K562 (cell line): ENCODE measurements around the gene THOC5. TPM values are rescaled to one million over a fixed set of nuclear protein-coding genes. Genes with fewer than 3 reads are reported as not detected.
A peak's percentile ranks its signal among the peaks of the same experiment; 100 is the strongest.

ENCODE experiments used
- ATAC-seq: fragments of 200-7000 bp; cut with Tn5 transposase; 3 replicates; pipeline ENCODE4 v1.9.1; 2020; ENCODE audit warnings: moderate library complexity
- BruUV-seq: library from RNA; stranded (reverse); fragments of 400-500 nt; replicated peaks from 2 replicates; lab custom pipeline; 2021; lab: Mats Ljungman, UMichigan
- CTCF ChIA-PET: fragments of 300-600 bp; formaldehyde crosslinking; extraction: SDS; loops from one replicate; lab custom pipeline; 2021; ENCODE audit warnings: low intra/inter-chr PET ratio; lab: Yijun Ruan, JAX
- POLR2A ChIA-PET: fragments of 300-600, 350-650 bp; sonication (Branson Sonifier 250); formaldehyde crosslinking; extraction: SDS; loops from one replicate; lab custom pipeline; 2021; ENCODE audit warnings: antibody characterized with exemption, inconsistent platforms; lab: Yijun Ruan, JAX
- DNase-seq, 4 experiments: peaks; one replicate each; pipeline versions ENCODE4 v3.0.0 to v3.0.0-alpha.2; 2011 to 2018; ENCODE audit warnings: low spot score in 3 of 4, mixed read lengths in 3 of 4; ENCODE audit errors: extremely low read depth in 1 of 4
- FAIRE-seq: peaks from 2 replicates; lab custom pipeline; 2011; peaks lifted over from hg19 to GRCh38; lab: Jason Lieb, UNC
- H2AFZ ChIP-seq: 2 replicates; pipeline ENCODE4 v1.6.0; 2011; ENCODE audit warnings: low read depth, low read length, control low read depth, inconsistent platforms
- H3K27ac ChIP-seq: fragments of 200-600 bp; 3 replicates; pipeline ENCODE4 v1.8.0; 2011; ENCODE audit warnings: low read depth, mild to moderate bottlenecking, control low read depth, inconsistent platforms, low read length, moderate library complexity, mixed read lengths; ENCODE audit errors: extremely low read depth
- H3K27me3 ChIP-seq, 2 experiments: fragments of 300-600 bp in 1 of 2; 2 replicates in 1 of 2; 3 replicates in 1 of 2; pipeline versions ENCODE4 v1.6.0 to v1.8.0; 2011; ENCODE audit warnings: inconsistent platforms in 2 of 2, low read length in 2 of 2, mild to moderate bottlenecking in 1 of 2, mixed read lengths in 1 of 2, moderate library complexity in 1 of 2; ENCODE audit not compliant: control insufficient read depth in 2 of 2, insufficient read depth in 2 of 2
- H3K36me3 ChIP-seq: fragments of 300-600 bp; 3 replicates; pipeline ENCODE4 v1.8.0; 2011; ENCODE audit warnings: mild to moderate bottlenecking, low read length, inconsistent platforms; ENCODE audit not compliant: control insufficient read depth, insufficient read depth
- H3K4me1 ChIP-seq, 2 experiments: fragments of 200-600 bp in 1 of 2; replicated peaks in 1 of 2; 2 replicates in 1 of 2; 3 replicates in 1 of 2; pipeline versions ENCODE4 v1.5.1 to v1.8.0; 2011; ENCODE audit warnings: inconsistent platforms in 2 of 2, low read length in 2 of 2, mild to moderate bottlenecking in 1 of 2, mixed read lengths in 1 of 2, moderate library complexity in 1 of 2; ENCODE audit not compliant: control insufficient read depth in 2 of 2, insufficient read depth in 2 of 2
- H3K4me2 ChIP-seq: 2 replicates; pipeline ENCODE4 v1.6.1; 2011; ENCODE audit warnings: low read length, control low read depth, inconsistent platforms, mixed read lengths; ENCODE audit not compliant: insufficient read depth
- H3K4me3 ChIP-seq: fragments of 200-600 bp; sonication (generic), shearing (Covaris generic); 2 replicates; pipeline ENCODE4 v1.5.1; 2016; ENCODE audit warnings: control low read depth, inconsistent platforms
- H3K79me2 ChIP-seq: fragments of 200-600 bp; 3 replicates; pipeline ENCODE4 v1.8.0; 2011; ENCODE audit warnings: low read length, inconsistent platforms; ENCODE audit not compliant: control insufficient read depth, insufficient read depth
- H3K9ac ChIP-seq, 2 experiments: 2 replicates each; pipeline versions ENCODE4 v1.6.0 to v1.6.1; 2011; ENCODE audit warnings: low read depth in 2 of 2, low read length in 2 of 2, control low read depth in 1 of 2, inconsistent platforms in 1 of 2, mild to moderate bottlenecking in 1 of 2, mixed read lengths in 1 of 2; ENCODE audit not compliant: insufficient read depth in 1 of 2
- H3K9me1 ChIP-seq: one replicate; pipeline ENCODE4 v1.6.0; 2011; ENCODE audit warnings: inconsistent platforms, mild to moderate bottlenecking, low read length, moderate library complexity; ENCODE audit not compliant: control insufficient read depth, insufficient read depth
- H3K9me3 ChIP-seq: replicated peaks from 2 replicates; pipeline ENCODE4 v1.5.1; 2011; ENCODE audit warnings: low read depth, low read length, inconsistent platforms; ENCODE audit not compliant: control insufficient read depth, insufficient read depth
- H4K20me1 ChIP-seq: replicated peaks from 2 replicates; pipeline ENCODE4 v1.6.1; 2011; ENCODE audit warnings: low read length, inconsistent platforms, mixed read lengths; ENCODE audit not compliant: control insufficient read depth, insufficient read depth
- BCOR ChIP-seq: fragments of 450-650 bp; IDR thresholded peaks from 2 replicates; pipeline ENCODE4 v1.6.1; 2016
- BRD4 ChIP-seq: fragments of 200-600 bp; sonication (generic); IDR thresholded peaks from 2 replicates; pipeline ENCODE4 v1.6.1; 2017; ENCODE audit warnings: inconsistent platforms
- BRF2 ChIP-seq: IDR thresholded peaks from 3 replicates; pipeline ENCODE4 v1.6.1; 2011; ENCODE audit warnings: borderline replicate concordance, mild to moderate bottlenecking; ENCODE audit not compliant: insufficient read length, insufficient read depth
- HDAC6 ChIP-seq: IDR thresholded peaks from 2 replicates; pipeline ENCODE4 v1.6.1; 2012; ENCODE audit warnings: low read depth, mild to moderate bottlenecking, control low read depth, inconsistent platforms, low read length, moderate library complexity
- PREB ChIP-seq: sonication (generic); formaldehyde crosslinking; IDR thresholded peaks from 2 replicates; pipeline ENCODE4 v1.8.1; 2023; ENCODE audit warnings: mild to moderate bottlenecking, missing genetic modification reagents
- RBM25 ChIP-seq: fragments of 200-400 bp; formaldehyde crosslinking; IDR thresholded peaks from 2 replicates; pipeline ENCODE4 v1.6.1; 2018; ENCODE audit warnings: low read length, low read depth, moderate library complexity; ENCODE audit not compliant: severe bottlenecking
- ZFP36 ChIP-seq: fragments of 150-350 bp; IDR thresholded peaks from 2 replicates; pipeline ENCODE4 v1.6.1; 2018; ENCODE audit warnings: low read length, low read depth; ENCODE audit not compliant: partially characterized antibody
- ZMIZ1 ChIP-seq, 2 experiments: fragments of 150-350 bp in 1 of 2; IDR thresholded peaks; 2 replicates each; pipeline ENCODE4 v1.6.1; 2012 to 2016; ENCODE audit warnings: low read depth in 2 of 2, low read length in 2 of 2, mild to moderate bottlenecking in 1 of 2, moderate library complexity in 1 of 2
- WGBS: fragments of 100-300 bp; shearing (Covaris generic); methylation state at CpG from one replicate; pipeline ENCODE4 v1.1.6; 2016; ENCODE audit warnings: low coverage, mixed read lengths; ENCODE audit not compliant: insufficient coverage; ENCODE audit errors: missing lambda C conversion rate; 5-methylcytosine and 5-hydroxymethylcytosine counted together
- in situ Hi-C: fragments of 300-500 bp; cut with MboI; formaldehyde crosslinking; loops from 4 replicates; pipeline ENCODE4 v1.15.0; 2018; ENCODE audit warnings: inconsistent platforms, mixed read lengths
- intact Hi-C: fragments of 100-400 bp; cut with micrococcal nuclease; formaldehyde crosslinking; loops from 2 replicates; pipeline ENCODE4 v1.14.2; 2022
- polyA plus RNA-seq, 8 experiments: library from polyadenylated mRNA; depleted of rRNA in 4 of 8; stranded (reverse) in 5 of 8; unstranded in 3 of 8; fragments of >200 nt; fragmentation: Nextera tagmentation in 2 of 8; fragmentation: Illumina TruSeq in 1 of 8; extraction: Ambion mirVana in 2 of 8; extraction: Trizol in 1 of 8; gene quantifications; 2 replicates each; pipeline versions ENCODE4 v1.2.1 to v1.2.3, GENCODE V29; 2011 to 2014; ENCODE audit warnings: inconsistent platforms in 1 of 8, missing spikeins in 1 of 8
- total RNA-seq, 7 experiments: library from RNA; depleted of rRNA in 6 of 7; stranded (reverse); fragments of >200 nt in 6 of 7; fragmentation: Illumina TruSeq in 2 of 7; extraction: Trizol in 2 of 7; gene quantifications; 2 replicates each; pipeline versions ENCODE4 v1.2.1 to v1.2.3, GENCODE V29; 2011 to 2021; ENCODE audit warnings: low replicate concordance in 1 of 7

Gene THOC5
- total and polyA plus RNA-seq, 9 of the 15 experiments (the other 6 are each of a cell fraction or from before 2014, with no cell fraction given) = 45.3 to 96.5 (median 51.4) TPM

- no peak for TF ChIP-seq BRF2
- no peak for TF ChIP-seq HDAC6
These were observed 89.9 kb downstream of the THOC5 start (continued) for GRCh38 chr22:29463629-29464028.

GRCh38 chr22:29461263-29461662 lies 92.3 kb downstream of the THOC5 start:
- H3K79me2 ChIP-seq = no peaks in the 10 kb centered on the region
- POLR2A ChIA-PET = interaction anchor here (0.6 kb wide), 1 partner anchor 647 kb away, joined by 3 read pairs; no protein-coding TSS in a partner anchor
- H3K27ac ChIP-seq = no peak overlapping the region
- FAIRE-seq = no peak
- no peaks in the 10 kb centered on the region for H3K9me3 ChIP-seq
- ATAC-seq = no peak
- intact Hi-C loops = no loop called here
- peaks cover 0 to 8% of the 10 kb centered on the region in 2 experiments; a peak in 2 of 5 replicates for H3K4me1 ChIP-seq
- no peak overlapping the region for H3K4me3 ChIP-seq
- 37% methylated on average over 5 of the region's 5 CpGs for WGBS
- H2AFZ ChIP-seq = no peak overlapping the region
- TF ChIP-seq RBM25 (peak; percentile 70), BCOR (0 out of 2 replicates have a peak, but pooled peaks have one; percentile 44), PREB (CRISPR knock-in tag) (no peak), ZFP36 (peak; percentile 91), ZMIZ1 (IDR thresholded peaks at IDR 0.05; ENCODE audit: low read depth in 2 of 2, low read length in 2 of 2) (no peak), BRD4 (no peak)
- TF ChIP-seq, all 486 proteins: peak for 3
- BruUV-seq = no TSS peak
- Histone ChIP-seq H3K36me3 (no peaks in the 10 kb centered on the region), H3K27me3 (no peaks in the 10 kb centered on the region), H4K20me1 (no peaks in the 10 kb centered on the region), H3K4me2 (no peak overlapping the region), H3K9me1 (no peaks in the 10 kb centered on the region), H3K9ac (no peak overlapping the region)
- DNase-seq = no peak
- CTCF ChIA-PET = no interaction called here
- in situ Hi-C loops = no loop called here
